Activated T-cell treated with anti-CD3 and anti-CD28 coated beads for 4 hours (primary cell): Measurements from ENCODE around the gene ZBTB25.
A peak's percentile ranks its signal among the peaks of the same experiment; 100 is the strongest.
"Not testable (repeated sequence)": the region's sequence is repeated elsewhere in the genome, so short reads cannot be mapped to it uniquely, and the experiment has no call there.

Experiments used
- DNase-seq: peaks from one replicate; pipeline ENCODE4 v3.0.0-alpha.2; 2020

Gene ZBTB25

GRCh38 chr14:64503434-64504309 lies at the start of gene ZBTB25:
TSS of gene ZBTB25 (minus strand) at chr14:64503838. CDS start at chr14:64490533, 13,305 bp downstream.
- peak; percentile 92 for DNase-seq

- DNase-seq = no peak
These were observed 47.1 kb upstream of the ZBTB25 start for GRCh38 chr14:64550621-64551333.

GRCh38 chr14:64549791-64550620 lies 46.4 kb upstream of the ZBTB25 start, which contains the start of gene PPP1R36:
TSS of gene PPP1R36 (plus strand) at chr14:64549961. CDS start at chr14:64549998, 37 bp downstream.
- DNase-seq = no peak

GRCh38 chr14:64549016-64549415 lies 45.4 kb upstream of the ZBTB25 start:
- no peak for DNase-seq

- DNase-seq = no peak
These were observed 41.1 kb upstream of the ZBTB25 start for GRCh38 chr14:64544607-64545312.

- DNase-seq = no peak
These were observed 39.2 kb upstream of the ZBTB25 start for GRCh38 chr14:64542836-64543201.

- DNase-seq = no peak
These were observed 38.6 kb upstream of the ZBTB25 start for GRCh38 chr14:64541972-64542835.

GRCh38 chr14:64541261-64541971 lies 37.8 kb upstream of the ZBTB25 start:
- no peak for DNase-seq

- peak; percentile 87 for DNase-seq
These were observed 36.9 kb upstream of the ZBTB25 start, which contains the start of gene HSPA2 for GRCh38 chr14:64540208-64541202. TSS of gene HSPA2 (plus strand) at chr14:64540741. CDS start at chr14:64540850, 109 bp downstream.

GRCh38 chr14:64536488-64537245 lies 33.0 kb upstream of the ZBTB25 start:
- no peak for DNase-seq

GRCh38 chr14:64531567-64531966 lies 27.9 kb upstream of the ZBTB25 start:
- no peak for DNase-seq

- DNase-seq = no peak
These were observed 21.7 kb upstream of the ZBTB25 start for GRCh38 chr14:64525354-64525753.

- no peak for DNase-seq
These were observed 19.1 kb upstream of the ZBTB25 start for GRCh38 chr14:64522591-64523355.

- DNase-seq = no peak
These were observed 17.1 kb upstream of the ZBTB25 start for GRCh38 chr14:64520699-64521098.

- DNase-seq = no peak
These were observed 14.6 kb upstream of the ZBTB25 start for GRCh38 chr14:64518229-64518628.

- not testable (repeated sequence) for DNase-seq
These were observed 14.0 kb upstream of the ZBTB25 start for GRCh38 chr14:64517667-64518066.

- DNase-seq = no peak
These were observed 13.3 kb upstream of the ZBTB25 start for GRCh38 chr14:64516969-64517368.

GRCh38 chr14:64515053-64515452 lies 11.4 kb upstream of the ZBTB25 start:
- DNase-seq = no peak
